Spleen (tissue), 7 donors: ENCODE data around the gene TMEM108.

Experiments
- CTCF ChIP-seq, 11 experiments: fragments of 200-600 bp in 7 of 11; fragments of 450-650 bp in 4 of 11; sonication (generic) in 4 of 11; IDR thresholded peaks in 8 of 11; conservative IDR thresholded peaks in 3 of 11; 1 replicate in 7 of 11; 2 replicates in 4 of 11; pipeline versions ENCODE4 v1.4.0 to v1.8.0; 2016 to 2021; ENCODE audit warnings: antibody characterized with exemption in 11 of 11, inconsistent platforms in 4 of 11, mild to moderate bottlenecking in 1 of 11
- POLR2A ChIP-seq, 3 donors: fragments of 450-650 bp; IDR thresholded peaks; one replicate each; pipeline ENCODE4 v1.5.1; 2017; ENCODE audit warnings: antibody characterized with exemption in 3 of 3, mild to moderate bottlenecking in 1 of 3
- POLR2AphosphoS5 ChIP-seq, 3 donors: sonication (generic); formaldehyde crosslinking; IDR thresholded peaks; one replicate each; pipeline ENCODE4 v1.5.1; 2017; ENCODE audit warnings: antibody characterized with exemption in 3 of 3
- donor health status: DM: no; HTN: no; CAD: no; lungs with moderate emphysema.
- donor health status: DM: no; HTN: no; CAD: no.
- donor health status: DM: no; HTN: no; CAD: no.

GRCh38 chr3:133168025-133168401 lies 129.8 kb downstream of the TMEM108 start:
- no peak for TF ChIP-seq CTCF (IDR thresholded peaks at IDR 0.05 in 8 of 11, conservative IDR thresholded peaks at IDR 0.05 in 3 of 11)
- TF ChIP-seq POLR2AphosphoS5 (IDR thresholded peaks at IDR 0.05), result no peak
- no peak for TF ChIP-seq POLR2A (IDR thresholded peaks at IDR 0.05)
